G401 (cell line): ENCODE measurements around the gene CBFB. TPM values are rescaled to one million over a fixed set of nuclear protein-coding genes. Genes with fewer than 3 reads are reported as not detected.

Experiments used
- DNase-seq: peaks from one replicate; pipeline ENCODE4 v3.0.0-alpha.2; 2015; ENCODE audit warnings: low spot score
- in situ Hi-C: cut with HindIII; loops from 2 replicates; pipeline ENCODE4 v1.10.0; 2016; ENCODE audit warnings: low sequenced_read_pairs, mixed read lengths
- total RNA-seq: library from RNA; depleted of rRNA; stranded (reverse); fragments of >200 nt; shearing (Covaris generic); gene quantifications from 2 replicates; pipeline ENCODE4 v1.2.3, GENCODE V29; 2014

CBFB gene
- total RNA-seq, 1 experiment from 2014 or later: 40.9 TPM

DNA sequence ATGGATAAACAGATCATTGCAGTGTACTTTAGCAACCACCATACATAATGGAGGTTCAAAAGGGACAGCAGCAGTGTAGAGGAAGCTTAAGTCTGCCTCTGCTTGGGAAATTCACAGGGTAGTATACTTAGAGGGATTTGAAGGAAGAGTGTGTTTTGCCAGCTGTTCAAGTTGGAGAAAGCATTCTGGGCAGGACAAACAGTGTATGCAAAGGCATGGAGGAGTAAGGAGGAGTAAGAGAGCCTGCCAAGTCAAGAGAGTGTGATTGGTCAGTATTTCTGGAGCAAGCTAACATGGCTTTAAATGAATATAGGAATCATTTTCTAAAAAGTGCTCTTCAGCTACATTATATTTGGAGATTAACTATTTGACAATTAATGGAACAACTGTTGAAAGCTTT, 57.9 kb downstream of the CBFB start:
- in situ Hi-C loops: no loop called here

DNA sequence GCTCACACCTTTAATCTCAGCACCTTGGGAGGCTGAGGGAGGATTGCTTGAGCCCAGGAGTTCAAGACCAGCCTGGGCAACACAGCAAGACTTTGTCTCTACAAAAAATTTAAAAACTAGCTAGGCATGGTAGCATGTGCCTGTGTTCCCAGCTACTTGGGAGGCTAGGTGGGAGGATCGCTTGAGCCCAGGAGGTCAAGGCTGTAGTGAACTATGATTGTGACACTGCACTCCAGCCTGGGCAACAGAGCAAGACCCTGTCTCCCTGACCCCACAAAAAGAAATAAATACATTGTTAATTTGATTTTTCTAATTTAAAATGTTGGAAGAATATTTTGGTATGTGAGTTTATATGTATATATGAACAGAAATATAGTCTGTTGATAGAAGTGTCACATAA, 58.3 kb downstream of the CBFB start:
- no peak for DNase-seq

More for the DNA sequence above, 57.9 kb downstream of the CBFB start:
- DNase-seq: no peak

DNA sequence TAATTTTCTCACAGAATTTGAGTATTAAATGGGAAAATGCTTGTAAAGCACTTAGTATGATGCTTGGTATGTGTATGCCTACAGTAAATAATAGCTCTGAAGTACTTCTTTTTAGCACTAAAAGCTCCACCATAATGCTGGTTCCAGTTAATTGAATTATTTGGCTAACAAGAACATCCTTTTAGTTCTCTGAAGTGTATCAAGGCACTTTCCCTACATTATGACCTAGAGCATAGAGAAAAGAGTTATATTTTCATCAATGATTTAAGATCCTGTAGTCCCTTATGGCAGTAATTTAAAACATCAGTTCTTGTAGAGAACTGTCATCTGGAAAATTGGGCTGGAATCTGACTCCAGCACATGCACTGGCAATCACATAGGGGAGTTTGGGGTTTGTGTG, 58.9 kb downstream of the CBFB start:
- DNase-seq: no peak
- in situ Hi-C loops: no loop called here

More for the DNA sequence above, 58.3 kb downstream of the CBFB start:
- in situ Hi-C loops: no loop called here

DNA sequence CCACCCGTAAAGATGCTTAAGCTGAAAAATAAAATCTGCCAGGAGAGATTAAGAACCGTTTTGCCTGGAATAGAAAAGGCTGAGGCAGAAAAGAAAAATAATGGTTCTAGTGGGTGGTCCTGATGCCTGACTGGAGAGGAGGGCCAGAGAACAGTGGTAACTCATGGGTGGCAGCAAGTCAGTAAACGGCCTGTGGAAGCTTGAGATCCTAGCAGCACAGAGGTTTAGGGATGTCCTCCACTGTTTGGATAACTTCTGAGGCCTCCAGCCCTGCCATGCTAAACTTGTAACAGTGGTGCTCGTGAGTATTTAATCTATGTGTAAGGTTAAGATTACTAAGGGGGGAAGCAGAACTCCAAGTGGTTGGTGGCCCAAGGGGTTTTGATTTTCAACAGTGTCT, 59.6 kb downstream of the CBFB start:
- in situ Hi-C loops: no loop called here
- no peak for DNase-seq

DNA sequence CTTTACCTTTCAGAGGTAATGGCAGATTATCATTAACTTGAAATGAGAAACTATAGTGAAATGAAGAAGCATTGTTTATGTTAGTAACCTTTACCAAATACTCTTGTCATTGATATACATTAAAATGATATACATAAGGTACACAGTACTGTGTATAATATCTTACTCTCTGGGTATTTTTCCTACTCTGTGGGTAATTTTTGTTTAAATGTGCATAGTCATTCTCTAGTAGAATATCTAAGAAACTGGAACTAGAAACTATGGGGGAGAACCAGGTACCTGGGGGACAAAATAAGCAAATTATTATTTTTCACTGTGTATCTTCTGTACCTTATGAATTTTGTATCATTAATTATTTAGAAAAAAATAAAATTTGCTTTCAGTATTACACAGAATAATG, 60.2 kb downstream of the CBFB start:
- no peak for DNase-seq
- in situ Hi-C loops: no loop called here

DNA sequence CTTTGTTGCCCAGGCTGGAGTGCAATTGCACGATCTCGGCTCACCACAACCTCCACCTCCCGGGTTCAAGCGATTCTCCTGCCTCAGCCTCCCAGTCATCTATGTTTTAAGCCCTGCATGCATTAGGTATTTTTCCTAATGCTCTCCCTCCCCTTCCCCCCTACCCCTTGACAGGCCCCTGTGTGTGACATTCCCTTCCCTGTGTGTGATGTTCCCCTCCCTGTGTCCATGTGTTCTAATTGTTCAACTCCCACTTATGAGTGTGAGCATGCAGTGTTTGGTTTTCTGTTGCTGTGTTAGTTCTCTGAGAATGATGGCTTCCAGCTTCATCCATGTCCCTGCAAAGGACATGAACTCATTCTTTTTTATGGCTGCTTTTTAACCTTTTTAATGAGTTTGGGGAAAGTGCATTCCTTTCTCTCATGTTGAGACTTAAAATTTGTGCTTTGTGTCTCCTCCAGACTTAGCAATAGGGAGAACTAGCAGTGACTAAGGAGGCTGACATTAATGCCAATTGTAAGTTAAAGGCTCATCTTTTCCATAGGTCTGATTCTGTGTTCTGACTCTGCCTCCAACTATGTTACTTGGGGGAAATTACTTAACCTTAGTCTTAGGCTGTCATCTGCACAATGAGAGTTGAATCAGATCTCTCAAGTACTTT, 63.1 kb downstream of the CBFB start:
- no peak for DNase-seq
- in situ Hi-C loops: no loop called here

DNA sequence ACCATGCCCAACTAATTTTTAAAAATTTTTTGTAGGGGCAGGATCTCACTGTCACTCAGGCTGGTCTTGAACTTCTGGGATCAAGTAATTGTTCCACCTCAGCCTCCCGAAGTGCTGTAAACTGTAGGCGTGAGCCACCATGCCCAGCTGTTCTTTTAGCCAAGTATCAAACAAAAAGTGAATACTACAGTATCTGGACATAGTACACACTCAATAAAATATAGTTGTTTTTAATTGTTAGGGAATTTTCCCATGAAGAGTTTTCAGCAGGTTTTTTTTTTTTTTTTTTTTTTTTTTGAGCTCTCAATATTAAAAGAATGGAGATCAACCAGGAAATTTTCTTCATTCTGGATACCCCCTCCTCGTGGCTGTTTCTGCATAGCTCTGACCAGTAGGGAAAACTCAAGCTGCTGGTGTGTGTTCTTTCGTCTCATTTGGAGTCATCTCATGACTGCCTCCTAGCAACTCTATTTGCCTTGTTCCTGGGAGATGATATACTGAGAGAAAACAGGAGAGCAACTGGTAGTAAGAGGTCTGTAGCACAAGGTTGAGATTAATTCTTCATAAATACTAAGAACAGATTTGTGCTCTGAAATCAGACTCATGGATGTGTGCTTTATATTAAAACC, 64.3 kb downstream of the CBFB start:
- DNase-seq: no peak
- in situ Hi-C loops: no loop called here

DNA sequence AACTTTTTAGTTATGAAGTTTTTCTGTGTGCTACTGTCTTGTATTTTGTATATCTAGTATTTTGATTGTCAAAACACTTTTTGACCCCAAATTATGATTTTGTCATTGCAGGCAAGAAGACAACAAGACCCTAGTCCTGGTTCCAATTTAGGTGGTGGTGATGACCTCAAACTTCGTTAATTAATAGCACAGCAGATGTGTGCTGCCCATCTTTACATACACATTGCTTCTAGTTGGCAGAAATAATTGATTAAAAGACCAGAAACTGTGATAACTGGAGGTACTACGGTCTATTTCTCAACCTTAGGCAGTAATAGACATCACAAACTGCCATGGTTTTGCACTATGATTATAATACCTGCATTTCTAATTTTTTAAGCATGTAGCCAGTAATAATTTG, 69.7 kb downstream of the CBFB start:
- DNase-seq: no peak
- in situ Hi-C loops: loop anchor here (5.0 kb wide), 1 partner anchor 34 kb away; no protein-coding TSS in a partner anchor

DNA sequence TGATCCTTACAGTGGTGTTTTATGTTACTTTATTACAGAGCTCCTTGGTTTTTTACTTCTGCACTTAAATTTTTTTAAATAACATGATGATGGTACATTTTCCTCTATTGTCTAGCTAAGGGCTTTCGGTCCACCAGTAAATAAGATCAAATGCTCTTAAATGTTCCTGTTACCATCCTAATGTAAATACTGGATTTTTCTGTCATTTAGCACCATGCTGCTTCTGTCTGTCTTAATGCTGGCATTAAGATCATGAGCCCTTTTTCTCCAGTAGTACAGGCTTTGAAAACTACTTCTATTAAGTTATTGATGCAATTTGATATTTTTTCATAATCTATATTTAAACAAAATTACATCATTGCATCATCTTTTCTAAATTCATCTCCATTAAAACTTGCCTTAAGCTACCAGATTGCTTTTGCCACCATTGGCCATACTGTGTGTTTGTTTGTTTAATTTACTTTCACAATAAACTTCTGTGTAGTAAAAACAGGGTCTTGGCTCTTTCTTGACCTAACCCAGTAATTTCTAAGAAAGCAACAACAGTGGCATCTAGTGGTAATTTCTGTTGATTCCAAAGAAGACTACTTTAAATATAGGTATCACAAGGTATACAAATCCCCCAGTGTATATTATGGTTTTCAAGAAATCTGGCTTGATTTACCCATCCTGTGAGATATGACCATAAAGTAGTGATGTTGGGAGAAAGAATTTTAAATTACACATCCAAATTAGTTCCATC, 71.8 kb downstream of the CBFB start:
- in situ Hi-C loops: no loop called here
- peak; percentile 40 for DNase-seq

DNA sequence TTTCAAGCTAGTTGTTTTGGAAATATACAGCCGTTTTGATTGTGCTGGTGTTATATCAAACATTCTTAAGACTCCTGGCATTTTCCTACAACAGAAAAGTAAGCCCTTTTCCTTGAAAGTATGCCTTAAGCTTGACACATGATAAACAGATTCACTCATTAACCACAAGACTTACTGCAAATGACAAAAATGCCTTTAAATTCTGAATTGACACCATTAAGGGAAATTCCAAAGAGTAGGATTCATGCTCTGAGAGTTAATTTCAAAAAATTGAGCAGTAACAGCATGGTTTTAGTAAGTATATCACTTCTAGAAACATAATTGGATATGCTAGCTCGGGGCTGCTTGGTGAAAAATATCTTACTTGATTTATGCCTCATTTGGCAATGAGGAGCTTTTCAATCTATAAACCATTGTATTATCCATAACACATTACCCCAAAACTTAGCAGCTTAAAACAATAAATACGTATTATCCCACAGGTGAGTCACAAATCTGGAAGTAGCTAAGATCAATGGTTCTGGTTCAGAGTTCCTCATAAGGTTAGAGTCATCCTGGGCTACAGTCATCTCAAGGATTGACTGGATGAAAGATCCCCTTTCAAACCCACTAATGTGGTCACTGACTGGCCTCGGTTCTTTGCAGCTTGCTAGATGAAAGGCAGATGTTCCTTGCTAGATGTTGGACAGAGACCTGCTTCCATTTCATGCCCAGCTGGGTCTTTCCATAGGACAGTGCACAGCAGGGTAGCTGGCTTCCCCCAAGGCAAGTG, 72.5 kb downstream of the CBFB start:
- in situ Hi-C loops: no loop called here
- no peak for DNase-seq

DNA sequence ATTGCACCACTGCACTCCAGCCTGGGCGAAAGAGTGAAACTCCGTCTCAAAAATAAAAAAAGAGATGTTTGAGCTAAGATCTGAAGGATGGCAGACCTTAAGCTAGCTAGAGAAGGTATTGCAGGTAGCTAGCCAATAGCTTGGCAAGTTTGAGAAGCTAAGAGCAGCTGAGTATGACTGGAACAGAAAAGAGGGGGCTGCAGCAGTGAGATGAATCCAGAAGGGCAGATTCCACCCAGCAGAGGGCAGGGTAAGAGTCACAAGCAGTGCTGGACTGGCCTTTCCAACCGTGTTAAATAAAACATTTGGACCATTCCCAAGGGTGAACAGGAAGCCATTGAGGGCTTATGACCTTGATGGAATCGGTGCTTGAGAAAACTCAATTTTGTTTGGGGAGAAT, 75.1 kb downstream of the CBFB start:
- peak; percentile 16 for DNase-seq
- in situ Hi-C loops: no loop called here

DNA sequence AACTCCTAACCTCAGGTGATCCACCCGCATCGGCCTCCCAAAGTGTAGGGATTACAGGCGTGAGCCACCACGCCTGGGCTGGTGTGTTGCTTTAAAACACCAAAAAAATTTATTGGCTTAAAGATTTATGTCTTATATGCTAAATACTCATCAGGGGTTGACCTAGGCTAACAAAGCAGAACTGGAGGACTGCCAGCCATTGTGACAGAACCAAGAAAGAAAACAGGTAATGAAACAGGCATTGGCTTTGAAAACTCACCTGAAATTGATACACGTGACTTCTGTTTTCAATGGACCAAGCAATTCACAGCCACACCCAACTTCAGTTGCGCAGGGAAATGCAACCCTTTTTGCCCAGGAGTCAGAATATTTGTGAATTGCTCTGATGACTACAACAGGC, 75.9 kb downstream of the CBFB start:
- no peak for DNase-seq
- in situ Hi-C loops: no loop called here

DNA sequence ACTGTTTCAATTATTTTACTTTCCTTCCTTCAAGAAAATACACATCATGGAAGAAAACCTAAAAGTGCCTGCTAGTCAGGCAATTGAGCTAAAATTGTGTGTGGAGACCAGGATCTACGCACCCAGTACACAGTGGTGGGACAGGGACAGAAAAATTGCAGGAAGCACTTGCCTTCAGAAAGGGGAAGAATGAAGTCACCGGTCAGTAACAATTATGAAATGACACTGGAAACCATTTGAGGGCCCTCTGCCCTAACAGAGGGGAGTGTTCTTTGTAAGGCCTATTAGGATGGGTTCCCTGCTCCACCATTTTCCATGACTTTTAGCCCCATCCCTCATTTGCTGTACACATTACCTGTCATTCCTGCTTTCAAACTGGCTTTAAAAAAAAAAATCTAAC, 76.3 kb downstream of the CBFB start:
- DNase-seq: no peak
- in situ Hi-C loops: no loop called here

DNA sequence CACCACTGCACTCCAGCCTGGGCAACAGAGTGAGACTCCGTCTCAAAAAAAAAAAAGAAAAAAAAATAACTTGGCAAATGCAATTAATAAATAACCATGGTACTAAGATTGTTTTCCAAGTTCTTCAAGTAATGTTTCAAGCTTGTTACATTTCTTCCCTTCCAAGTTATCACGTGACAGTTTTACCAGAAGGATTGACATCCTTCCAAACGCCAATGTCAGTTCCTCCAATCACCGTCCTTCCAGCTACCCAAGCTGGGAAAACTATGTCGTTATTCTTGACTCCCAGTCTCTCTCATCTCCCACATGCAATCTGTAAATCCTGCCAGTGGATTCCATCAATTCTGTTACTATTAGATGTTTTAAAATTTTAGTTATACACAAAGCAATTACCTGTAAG, 76.9 kb downstream of the CBFB start:
- no peak for DNase-seq
- in situ Hi-C loops: no loop called here

DNA sequence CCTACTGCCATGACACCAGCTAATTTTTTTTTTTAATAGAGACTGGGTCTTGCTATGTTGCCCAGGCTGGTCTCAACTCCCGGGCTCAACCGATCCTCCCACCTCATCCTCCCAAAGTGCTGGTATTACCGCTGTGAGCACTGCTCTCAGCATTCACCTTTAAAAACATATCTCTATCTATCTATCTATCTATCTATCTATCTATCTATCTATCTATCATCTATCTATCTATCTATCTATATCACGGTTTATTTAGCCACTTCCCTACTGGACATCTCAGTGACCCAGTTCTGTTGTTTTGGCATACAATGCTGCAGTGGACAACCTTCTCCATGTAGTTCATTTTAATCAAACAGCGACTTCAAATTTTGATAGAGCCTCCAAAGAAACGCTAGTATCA, 79.5 kb downstream of the CBFB start:
- DNase-seq: no peak
- in situ Hi-C loops: no loop called here

DNA sequence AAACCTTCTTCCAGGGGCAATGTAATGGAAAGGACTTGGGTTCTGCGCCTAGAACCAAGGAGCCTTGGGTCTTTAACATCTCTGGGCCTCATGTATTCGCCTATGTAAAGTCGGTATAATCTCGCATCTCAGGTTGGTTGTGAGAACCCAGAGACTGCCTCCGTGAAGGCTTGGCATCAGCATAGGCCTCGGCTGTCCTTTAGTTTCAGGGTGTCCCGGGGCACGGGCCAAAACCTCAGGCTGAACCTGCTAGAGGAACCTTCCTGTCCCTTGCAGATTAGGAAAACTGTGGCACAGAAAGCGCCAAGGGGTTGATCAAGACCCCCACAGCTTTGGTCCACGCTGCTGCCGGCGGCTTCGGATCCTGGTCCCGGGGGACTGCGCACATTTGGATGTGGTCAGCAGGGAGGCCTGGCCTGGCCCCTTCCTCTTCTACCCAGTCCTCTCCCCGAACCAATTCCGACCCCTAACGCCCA, 80.0 kb downstream of the CBFB start:
- in situ Hi-C loops: no loop called here
- DNase-seq: no peak

DNA sequence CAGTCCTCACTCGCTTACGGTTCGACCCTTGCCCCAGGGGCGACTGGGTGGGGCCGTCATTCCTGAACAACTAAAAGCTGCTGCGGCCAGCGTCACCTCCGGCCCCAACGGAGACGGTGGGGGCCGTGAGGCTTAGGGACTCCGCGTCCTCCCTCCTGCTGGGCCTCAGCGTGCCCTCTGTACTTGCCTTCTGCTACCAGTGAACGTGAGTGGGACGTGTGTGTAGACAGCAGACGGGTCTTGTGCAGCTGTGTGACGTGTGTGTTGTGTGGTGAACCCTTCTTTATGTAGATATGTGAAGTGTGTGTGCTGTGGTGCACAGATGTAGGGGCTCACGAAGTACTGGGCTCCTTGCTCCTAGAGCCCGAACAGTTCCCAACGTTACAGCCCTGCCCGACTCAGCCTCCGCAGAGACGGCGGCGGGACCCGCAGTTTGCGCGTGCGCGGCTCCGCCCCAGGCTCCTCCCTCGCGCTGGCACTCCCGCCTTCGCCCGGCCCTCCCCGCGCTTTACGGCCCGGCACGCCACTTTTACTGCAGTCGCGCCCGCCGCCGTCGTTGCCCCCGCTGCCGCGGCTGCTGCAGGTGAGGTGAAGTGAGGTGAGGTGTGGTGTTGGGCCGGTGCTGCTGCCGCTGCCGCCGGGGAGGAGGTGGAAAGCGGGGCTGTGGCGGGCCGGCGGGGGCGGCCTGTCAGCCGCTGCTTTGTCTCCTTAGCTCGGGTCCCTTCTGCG, 80.6 kb downstream of the CBFB start, which contains the start of gene PHAF1:
Gene PHAF1 (plus strand): TSS at position 535 of the 729 bp plus-strand sequence. CDS start 235 bp downstream, outside the sequence.
- in situ Hi-C loops: no loop called here
- DNase-seq: peak; percentile 92

DNA sequence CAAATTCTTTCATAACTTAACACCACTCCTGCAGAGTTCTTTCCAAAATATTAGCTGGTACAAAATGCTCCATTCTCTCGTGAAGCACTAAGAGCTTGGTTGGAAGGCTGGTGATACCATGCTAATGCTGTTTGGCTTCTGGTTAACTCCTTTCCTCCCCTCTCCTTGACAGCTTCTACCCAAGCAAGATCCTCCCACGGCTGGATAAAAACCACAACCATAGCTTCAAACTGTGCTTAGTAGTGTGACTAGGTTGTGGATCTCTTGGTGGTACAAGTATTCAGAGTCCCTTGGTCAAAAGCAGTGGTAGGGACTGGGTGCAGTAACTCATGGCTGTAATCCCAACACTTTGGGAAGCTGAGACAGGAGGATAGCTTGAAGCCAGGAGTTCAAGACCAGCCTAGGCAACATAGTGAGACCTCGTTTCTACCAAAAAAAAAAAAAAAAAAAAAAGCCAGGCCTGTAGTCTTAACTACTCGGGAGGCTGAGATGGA, 83.0 kb downstream of the CBFB start:
- no peak for DNase-seq
- in situ Hi-C loops: no loop called here
